A673 (cell line): Measurements from ENCODE around the gene CARD6. TPM values are rescaled to one million over a fixed set of nuclear protein-coding genes. Genes with fewer than 3 reads are reported as not detected.
A peak's percentile ranks its signal among the peaks of the same experiment; 100 is the strongest.

ENCODE experiments used
- BruUV-seq: library from RNA; stranded (reverse); fragments of 400-500 nt; replicated peaks from 2 replicates; lab custom pipeline; 2021; lab: Mats Ljungman, UMichigan
- CTCF ChIA-PET: fragments of 300-600 bp; sonication (Branson Sonifier 250); formaldehyde crosslinking; loops from one replicate; lab custom pipeline; 2022; ENCODE audit warnings: antibody characterized with exemption; lab: Charles Lee
- POLR2A ChIA-PET: fragments of 300-600 bp; sonication (Branson Sonifier 250); formaldehyde crosslinking; loops from one replicate; lab custom pipeline; 2022; ENCODE audit warnings: antibody characterized with exemption; ENCODE audit not compliant: low non-redundant PET; lab: Charles Lee
- DNase-seq: peaks from one replicate; pipeline ENCODE4 v3.0.0-alpha.2; 2015; ENCODE audit warnings: low spot score
- H3K27ac ChIP-seq: fragments of 200-600 bp; sonication (generic); 2 replicates; pipeline ENCODE4 v1.5.1; 2016; ENCODE audit warnings: mixed run types, low read depth, mild to moderate bottlenecking, mixed read lengths, antibody characterized with exemption, low read length; ENCODE audit not compliant: poor library complexity, severe bottlenecking
- H3K27me3 ChIP-seq: fragments of 200-600 bp; sonication (generic); replicated peaks from 2 replicates; pipeline ENCODE4 v1.6.1; 2017; ENCODE audit warnings: mixed run types, low read depth, mild to moderate bottlenecking, mixed read lengths, antibody characterized with exemption, low read length; ENCODE audit not compliant: insufficient read depth, poor library complexity
- H3K36me3 ChIP-seq: fragments of 200-600 bp; sonication (generic); 2 replicates; pipeline ENCODE4 v1.6.1; 2016; ENCODE audit warnings: mixed run types, mild to moderate bottlenecking, mixed read lengths, antibody characterized with exemption, low read length; ENCODE audit not compliant: insufficient read depth, poor library complexity, severe bottlenecking
- H3K4me1 ChIP-seq: fragments of 200-600 bp; sonication (generic); 2 replicates; pipeline ENCODE4 v1.6.1; 2017; ENCODE audit warnings: mixed run types, mild to moderate bottlenecking, mixed read lengths, antibody characterized with exemption, low read length; ENCODE audit not compliant: insufficient read depth, poor library complexity, severe bottlenecking
- H3K4me3 ChIP-seq: fragments of 200-600 bp; sonication (generic); 2 replicates; pipeline ENCODE4 v1.5.1; 2016; ENCODE audit warnings: low read depth, mixed run types, mild to moderate bottlenecking, mixed read lengths, low read length; ENCODE audit not compliant: poor library complexity, severe bottlenecking
- H3K9me3 ChIP-seq: fragments of 200-600 bp; sonication (generic); 2 replicates; pipeline ENCODE4 v1.6.1; 2016; ENCODE audit warnings: mixed run types, low read depth, mild to moderate bottlenecking, mixed read lengths, antibody characterized with exemption, low read length; ENCODE audit not compliant: poor library complexity, severe bottlenecking
- EZH2 ChIP-seq: fragments of 200-600 bp; sonication (generic); IDR thresholded peaks from 2 replicates; pipeline ENCODE4 v1.6.1; 2017; ENCODE audit warnings: borderline replicate concordance, low read depth, mild to moderate bottlenecking, mixed read lengths, antibody characterized with exemption, low read length; ENCODE audit not compliant: poor library complexity, severe bottlenecking
- intact Hi-C: fragments of 100-400 bp; cut with micrococcal nuclease; formaldehyde crosslinking; loops from one replicate; pipeline ENCODE4 v1.10.0; 2022; ENCODE audit not compliant: unreplicated experiment
- total RNA-seq: library from RNA; stranded (reverse); gene quantifications from 2 replicates; pipeline ENCODE4 v1.2.3, GENCODE V29; 2021
- TF ChIP-seq, protein P1 (sequence below): fragments of 300-800, 200-600 bp; sonication (generic); conservative IDR thresholded peaks from 2 replicates; pipeline ENCODE4 v1.5.1; 2017; ENCODE audit warnings: low read depth, mild to moderate bottlenecking, antibody characterized with exemption, low read length, moderate library complexity, mixed read lengths

CARD6 gene
- total RNA-seq, 1 experiment from 2014 or later, result 8.9 TPM

GRCh38 chr5:40826489-40827187 lies 14.5 kb upstream of the CARD6 start:
- BruUV-seq, result no TSS peak
- peak overlapping the region; percentile 18 for H3K27ac ChIP-seq

DNA sequence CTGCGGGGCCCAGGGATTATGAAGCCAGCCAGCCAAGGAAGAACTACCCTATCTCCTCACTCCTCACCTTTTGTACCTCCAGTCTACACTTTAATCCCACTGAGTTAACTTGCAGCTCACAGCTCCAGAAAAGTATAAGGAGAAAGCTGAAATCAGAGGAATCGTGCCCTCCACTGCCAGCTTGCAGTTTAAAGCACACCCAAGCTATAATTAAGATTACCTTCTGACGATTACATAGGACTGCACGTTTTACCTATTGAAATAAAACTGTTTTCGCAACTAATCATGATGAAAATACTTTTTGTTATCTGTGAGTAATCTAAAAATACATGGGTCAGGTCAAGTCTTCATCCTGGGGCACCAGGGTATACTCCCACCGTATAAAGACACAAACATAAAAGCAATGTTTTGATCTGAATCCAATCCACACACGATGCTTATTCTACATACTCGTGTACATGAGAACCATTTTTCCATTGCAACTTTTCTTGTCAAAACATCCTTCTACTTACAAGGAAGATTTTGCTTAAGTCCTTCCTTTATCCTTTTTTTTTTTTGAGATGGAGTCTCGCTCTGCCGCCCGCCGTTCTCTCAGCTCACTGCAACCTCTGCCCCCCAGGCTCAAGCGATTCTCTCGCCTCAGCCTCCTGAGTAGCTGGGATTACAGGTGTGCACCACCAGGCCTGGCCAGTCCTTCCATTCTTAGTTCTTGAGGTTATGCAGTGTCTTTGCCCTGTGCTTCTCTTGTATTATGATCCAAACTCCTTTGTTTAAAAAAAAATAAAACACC lies 13.8 kb upstream of the CARD6 start:
- POLR2A ChIA-PET, result no interaction called here
- H3K27ac ChIP-seq, result no peak overlapping the region
- no TSS peak for BruUV-seq
- intact Hi-C loops, result no loop called here
- H3K36me3 ChIP-seq, result peaks cover 66% of the 10 kb centered on the region
- H3K27me3 ChIP-seq, result no peaks in the 10 kb centered on the region
- H3K9me3 ChIP-seq, result no peaks in the 10 kb centered on the region
- CTCF ChIA-PET, result no interaction called here
- H3K4me1 ChIP-seq, result peaks cover 8% of the 10 kb centered on the region
- no peak for DNase-seq
- TF ChIP-seq EZH2, result no peak
- TF ChIP-seq, protein P1, sequence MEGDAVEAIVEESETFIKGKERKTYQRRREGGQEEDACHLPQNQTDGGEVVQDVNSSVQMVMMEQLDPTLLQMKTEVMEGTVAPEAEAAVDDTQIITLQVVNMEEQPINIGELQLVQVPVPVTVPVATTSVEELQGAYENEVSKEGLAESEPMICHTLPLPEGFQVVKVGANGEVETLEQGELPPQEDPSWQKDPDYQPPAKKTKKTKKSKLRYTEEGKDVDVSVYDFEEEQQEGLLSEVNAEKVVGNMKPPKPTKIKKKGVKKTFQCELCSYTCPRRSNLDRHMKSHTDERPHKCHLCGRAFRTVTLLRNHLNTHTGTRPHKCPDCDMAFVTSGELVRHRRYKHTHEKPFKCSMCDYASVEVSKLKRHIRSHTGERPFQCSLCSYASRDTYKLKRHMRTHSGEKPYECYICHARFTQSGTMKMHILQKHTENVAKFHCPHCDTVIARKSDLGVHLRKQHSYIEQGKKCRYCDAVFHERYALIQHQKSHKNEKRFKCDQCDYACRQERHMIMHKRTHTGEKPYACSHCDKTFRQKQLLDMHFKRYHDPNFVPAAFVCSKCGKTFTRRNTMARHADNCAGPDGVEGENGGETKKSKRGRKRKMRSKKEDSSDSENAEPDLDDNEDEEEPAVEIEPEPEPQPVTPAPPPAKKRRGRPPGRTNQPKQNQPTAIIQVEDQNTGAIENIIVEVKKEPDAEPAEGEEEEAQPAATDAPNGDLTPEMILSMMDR, result no peak
- no peak overlapping the region for H3K4me3 ChIP-seq

More at GRCh38 chr5:40826489-40827187, 14.5 kb upstream of the CARD6 start:
- Histone ChIP-seq H3K4me3 (no peak overlapping the region), H3K36me3 (peaks cover 59% of the 10 kb centered on the region), H3K27me3 (no peaks in the 10 kb centered on the region), H3K9me3 (no peaks in the 10 kb centered on the region), H3K4me1 (peaks cover under 1% of the 10 kb centered on the region)
- TF ChIP-seq, protein P1, result no peak
- POLR2A ChIA-PET, result no interaction called here
- DNase-seq, result no peak
- intact Hi-C loops, result no loop called here
- CTCF ChIA-PET, result no interaction called here

- no peak overlapping the region for H3K27ac ChIP-seq
- no peaks in the 10 kb centered on the region for H3K9me3 ChIP-seq
- H3K36me3 ChIP-seq, result peaks cover 74% of the 10 kb centered on the region
- TF ChIP-seq, protein P1, result no peak
- no peak for TF ChIP-seq EZH2
- BruUV-seq, result no TSS peak
- CTCF ChIA-PET, result no interaction called here
- POLR2A ChIA-PET, result no interaction called here
- DNase-seq, result no peak
- H3K4me3 ChIP-seq, result no peak overlapping the region
- intact Hi-C loops, result no loop called here
- H3K27me3 ChIP-seq, result no peaks in the 10 kb centered on the region
- peaks cover 14% of the 10 kb centered on the region for H3K4me1 ChIP-seq
Measured at GRCh38 chr5:40828021-40828631, 13.0 kb upstream of the CARD6 start.
